Tibial nerve (tissue), 4 donors: ENCODE data around the gene CYTH1.

Experiments
- CTCF ChIP-seq, 5 experiments: fragments of 200-600 bp in 3 of 5; fragments of 450-650 bp in 2 of 5; sonication (generic) in 3 of 5; IDR thresholded peaks; one replicate each; pipeline ENCODE4 v1.5.1; 2016 to 2019; ENCODE audit warnings: antibody characterized with exemption in 5 of 5, mild to moderate bottlenecking in 3 of 5, moderate library complexity in 2 of 5
- EP300 ChIP-seq, 2 donors: sonication (generic); formaldehyde crosslinking; IDR thresholded peaks; one replicate each; pipeline ENCODE4 v1.6.1; 2017; ENCODE audit warnings: antibody characterized with exemption in 2 of 2, mild to moderate bottlenecking in 1 of 2
- POLR2A ChIP-seq, 2 donors: fragments of 450-650 bp; IDR thresholded peaks; one replicate each; pipeline ENCODE4 v1.6.1; 2017; ENCODE audit warnings: antibody characterized with exemption in 2 of 2, mild to moderate bottlenecking in 2 of 2, moderate library complexity in 2 of 2

- TF ChIP-seq CTCF (IDR thresholded peaks at IDR 0.05) (no peak), POLR2A (IDR thresholded peaks at IDR 0.05) (no peak), EP300 (IDR thresholded peaks at IDR 0.05) (no peak)
Measured at GRCh38 chr17:78769196-78769773, 12.8 kb downstream of the CYTH1 start.
